GM10266 (cell line): ENCODE data around the gene DNAJC3.

Experiments used
- DNase-seq: peaks from one replicate; pipeline ENCODE4 v3.0.0; 2012; ENCODE audit errors: extremely low spot score
- TF ChIP-seq, protein P1 (sequence below): IDR thresholded peaks from 2 replicates; pipeline ENCODE4 v1.5.1; 2012; ENCODE audit warnings: mild to moderate bottlenecking, low read depth; ENCODE audit not compliant: control insufficient read depth, insufficient read depth; ENCODE audit errors: missing control alignments

DNAJC3 gene

GRCh38 chr13:95793018-95793555 lies 116.1 kb downstream of the DNAJC3 start:
- TF ChIP-seq, protein P1, sequence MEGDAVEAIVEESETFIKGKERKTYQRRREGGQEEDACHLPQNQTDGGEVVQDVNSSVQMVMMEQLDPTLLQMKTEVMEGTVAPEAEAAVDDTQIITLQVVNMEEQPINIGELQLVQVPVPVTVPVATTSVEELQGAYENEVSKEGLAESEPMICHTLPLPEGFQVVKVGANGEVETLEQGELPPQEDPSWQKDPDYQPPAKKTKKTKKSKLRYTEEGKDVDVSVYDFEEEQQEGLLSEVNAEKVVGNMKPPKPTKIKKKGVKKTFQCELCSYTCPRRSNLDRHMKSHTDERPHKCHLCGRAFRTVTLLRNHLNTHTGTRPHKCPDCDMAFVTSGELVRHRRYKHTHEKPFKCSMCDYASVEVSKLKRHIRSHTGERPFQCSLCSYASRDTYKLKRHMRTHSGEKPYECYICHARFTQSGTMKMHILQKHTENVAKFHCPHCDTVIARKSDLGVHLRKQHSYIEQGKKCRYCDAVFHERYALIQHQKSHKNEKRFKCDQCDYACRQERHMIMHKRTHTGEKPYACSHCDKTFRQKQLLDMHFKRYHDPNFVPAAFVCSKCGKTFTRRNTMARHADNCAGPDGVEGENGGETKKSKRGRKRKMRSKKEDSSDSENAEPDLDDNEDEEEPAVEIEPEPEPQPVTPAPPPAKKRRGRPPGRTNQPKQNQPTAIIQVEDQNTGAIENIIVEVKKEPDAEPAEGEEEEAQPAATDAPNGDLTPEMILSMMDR = no peak

DNA sequence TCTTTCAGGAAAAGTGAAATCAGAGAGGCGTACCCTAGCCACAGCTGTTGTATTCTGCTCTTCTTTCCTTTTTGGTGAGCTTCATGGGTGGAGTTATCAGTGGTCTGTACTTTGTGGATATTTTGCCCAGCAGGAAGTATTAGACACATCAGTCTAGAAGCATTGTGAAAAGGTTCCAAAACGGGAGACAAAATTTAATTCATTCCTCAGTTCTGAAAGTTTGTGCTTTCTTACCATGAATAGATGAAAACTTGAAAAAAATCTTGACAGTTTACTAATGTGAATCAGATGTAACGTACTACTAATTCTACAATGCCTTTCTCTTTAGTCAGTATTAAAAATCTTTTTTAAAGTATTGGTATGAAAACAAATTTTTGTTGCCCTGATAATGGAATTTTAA lies 116.8 kb downstream of the DNAJC3 start:
- TF ChIP-seq, protein P1 = no peak

More at GRCh38 chr13:95793018-95793555, 116.1 kb downstream of the DNAJC3 start:
- DNase-seq = no peak

GRCh38 chr13:95797016-95797415 lies 120.1 kb downstream of the DNAJC3 start:
- TF ChIP-seq, protein P1 = no peak

More for the DNA sequence above, 116.8 kb downstream of the DNAJC3 start:
- no peak for DNase-seq

DNA sequence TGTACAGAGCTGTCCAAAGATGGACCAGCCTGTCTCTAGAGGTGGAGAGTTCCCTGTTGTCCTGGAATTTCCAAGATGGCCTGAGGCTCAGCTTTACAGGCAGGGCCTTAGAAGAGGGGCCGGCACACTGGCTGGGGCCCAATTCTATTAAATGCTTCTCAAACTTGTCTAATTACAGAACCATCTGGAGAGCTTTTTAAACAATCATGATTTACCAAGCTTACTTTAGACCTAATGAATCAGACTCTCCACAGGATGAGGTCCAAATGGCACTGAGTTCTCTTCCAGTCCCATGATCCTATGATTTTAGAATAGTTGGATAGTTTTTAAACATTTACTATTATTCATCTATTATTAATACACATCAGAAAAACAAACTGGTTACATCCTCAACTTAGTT lies 123.5 kb downstream of the DNAJC3 start:
- no peak for DNase-seq
- TF ChIP-seq, protein P1 = no peak

More at GRCh38 chr13:95797016-95797415, 120.1 kb downstream of the DNAJC3 start:
- DNase-seq = no peak

- no peak for DNase-seq
- TF ChIP-seq, protein P1 = no peak
Measured at GRCh38 chr13:95801825-95802224, 124.9 kb downstream of the DNAJC3 start.

GRCh38 chr13:95805921-95806320 lies 129.0 kb downstream of the DNAJC3 start:
- no peak for DNase-seq
- TF ChIP-seq, protein P1 = no peak

DNA sequence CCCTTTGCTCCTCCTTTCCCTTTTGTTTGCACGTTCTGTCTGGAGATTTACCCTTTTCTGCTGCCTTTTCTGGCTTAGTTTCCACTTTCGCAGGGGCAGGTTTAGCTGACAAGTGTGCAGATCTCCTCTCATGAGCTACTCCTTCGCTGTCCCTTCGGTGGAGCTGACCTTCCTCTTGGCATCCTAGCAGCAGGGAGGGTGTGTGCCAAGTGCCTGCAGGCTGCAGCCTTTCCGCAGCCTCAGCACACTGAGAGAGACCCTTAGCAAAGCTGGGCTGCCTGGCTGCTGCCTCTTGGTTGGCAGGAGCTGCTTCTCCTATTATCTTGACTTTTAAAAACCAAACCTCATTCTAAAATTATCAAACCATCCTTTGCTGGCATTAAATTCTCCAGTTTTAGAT lies 132.5 kb downstream of the DNAJC3 start:
- TF ChIP-seq, protein P1 = no peak
- DNase-seq = no peak
